Articular chondrocyte of knee joint (primary cell): Measurements from ENCODE around the gene HSPA14. TPM values are rescaled to one million over a fixed set of nuclear protein-coding genes. Genes with fewer than 3 reads are reported as not detected.

Experiments
- total RNA-seq: library from RNA; depleted of rRNA; stranded (reverse); fragments of >200 nt; gene quantifications from 2 replicates; pipeline ENCODE4 v1.2.3, GENCODE V29; 2012

The HSPA14 gene
- 14.8 and 16.2 TPM in 2 replicates for total RNA-seq

GRCh38 chr10:14837757-14838581 lies at the start of gene HSPA14, which contains the start of the genes CDNF and MSANTD7:
HSPA14 (plus strand) TSS chr10:14838306; CDS start chr10:14838403, 97 bp downstream.
CDNF (minus strand) TSS chr10:14838037; CDS start chr10:14837946, 91 bp downstream.
MSANTD7 (plus strand) TSS chr10:14838306; CDS start chr10:14842285, 3,979 bp downstream.

GRCh38 chr10:14878266-14879123 lies 40.4 kb downstream of the HSPA14 start, which contains the start of gene SUV39H2:
SUV39H2 (plus strand) TSS chr10:14878866; CDS start chr10:14878889, 23 bp downstream.

Other genes with a start within 250 kb of the HSPA14 start
- gene FAM107B, start 63.4 kb upstream of the HSPA14 start, total RNA-seq: 30.1 and 48.4 TPM in 2 replicates
- 2.7 and 3.5 TPM in 2 replicates for gene CDNF, start 269 bp upstream of the HSPA14 start, total RNA-seq
- gene MSANTD7, start within 50 bp of the HSPA14 start, total RNA-seq: 15.9 and 17.4 TPM in 2 replicates
- gene SUV39H2, start 40.6 kb downstream of the HSPA14 start, total RNA-seq: 9.4 and 16.1 TPM in 2 replicates
- gene DCLRE1C, start 115.8 kb downstream of the HSPA14 start, total RNA-seq: 18.7 and 21.4 TPM in 2 replicates
- gene MEIG1, start 121.1 kb downstream of the HSPA14 start, total RNA-seq: 0.91 TPM in 1 of 2 replicates, not detected in the other
- not detected in 2 replicates for gene OLAH, start 205.6 kb downstream of the HSPA14 start, total RNA-seq